Progenitor cell of endocrine pancreas (in vitro differentiated cells): ENCODE data around the gene OTX1. TPM values are rescaled to one million over a fixed set of nuclear protein-coding genes. Genes with fewer than 3 reads are reported as not detected.

Experiments used
- DNase-seq: peaks from one replicate; pipeline ENCODE4 v3.0.0; 2021; ENCODE audit warnings: low spot score; ENCODE audit not compliant: unreplicated experiment
- H3K27ac Mint-ChIP-seq: 2 replicates; pipeline ENCODE4 v1.8.0; 2021; ENCODE audit warnings: mild to moderate bottlenecking, moderate library complexity, mixed read lengths
- H3K27me3 Mint-ChIP-seq: 2 replicates; pipeline ENCODE4 v1.8.0; 2021; ENCODE audit warnings: mixed read lengths
- H3K36me3 Mint-ChIP-seq: 2 replicates; pipeline ENCODE4 v1.8.0; 2022; ENCODE audit warnings: mixed read lengths; ENCODE audit not compliant: insufficient read depth
- H3K4me1 Mint-ChIP-seq: 2 replicates; pipeline ENCODE4 v1.8.0; 2021; ENCODE audit warnings: low read depth, mixed read lengths
- H3K4me3 Mint-ChIP-seq: 2 replicates; pipeline ENCODE4 v1.8.0; 2021; ENCODE audit warnings: low read depth, mild to moderate bottlenecking, moderate library complexity, mixed read lengths
- H3K9me3 Mint-ChIP-seq: 2 replicates; pipeline ENCODE4 v1.8.0; 2021; ENCODE audit warnings: low read depth, mixed read lengths
- total RNA-seq: library from RNA; stranded (reverse); gene quantifications from 2 replicates; pipeline ENCODE4 v1.2.1, GENCODE V29; 2021
- TF ChIP-seq, protein P1 (sequence below): fragments of 200-600 bp; sonication (generic); IDR thresholded peaks from one replicate; pipeline ENCODE4 v1.5.0; 2021; ENCODE audit warnings: antibody characterized with exemption, mild to moderate bottlenecking; ENCODE audit not compliant: unreplicated experiment

Gene OTX1
- total RNA-seq, 1 donor from 2014 or later = 1.0 TPM

DNA sequence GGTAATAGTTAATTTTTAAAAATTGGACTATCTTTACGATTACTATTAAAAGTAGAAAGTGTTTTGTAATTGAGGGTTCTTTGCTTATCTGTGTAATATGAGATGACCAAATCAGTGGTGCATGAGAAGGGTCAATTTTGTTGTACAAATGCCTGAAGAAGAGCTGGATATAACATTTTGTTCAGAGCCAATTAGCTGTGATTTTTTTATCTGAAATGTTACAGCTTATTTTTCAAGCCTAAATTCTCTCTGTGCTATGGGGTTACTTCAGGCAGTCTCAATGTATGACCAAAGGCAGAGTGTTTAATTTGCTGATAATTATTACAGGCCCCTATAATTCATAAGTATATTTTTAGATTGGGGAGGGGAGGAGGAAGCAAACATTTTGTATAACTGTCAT lies 41.8 kb downstream of the OTX1 start:
- no peaks in the 10 kb centered on the region for H3K4me1 Mint-ChIP-seq
- no peaks in the 10 kb centered on the region for H3K27me3 Mint-ChIP-seq
- TF ChIP-seq, protein P1, sequence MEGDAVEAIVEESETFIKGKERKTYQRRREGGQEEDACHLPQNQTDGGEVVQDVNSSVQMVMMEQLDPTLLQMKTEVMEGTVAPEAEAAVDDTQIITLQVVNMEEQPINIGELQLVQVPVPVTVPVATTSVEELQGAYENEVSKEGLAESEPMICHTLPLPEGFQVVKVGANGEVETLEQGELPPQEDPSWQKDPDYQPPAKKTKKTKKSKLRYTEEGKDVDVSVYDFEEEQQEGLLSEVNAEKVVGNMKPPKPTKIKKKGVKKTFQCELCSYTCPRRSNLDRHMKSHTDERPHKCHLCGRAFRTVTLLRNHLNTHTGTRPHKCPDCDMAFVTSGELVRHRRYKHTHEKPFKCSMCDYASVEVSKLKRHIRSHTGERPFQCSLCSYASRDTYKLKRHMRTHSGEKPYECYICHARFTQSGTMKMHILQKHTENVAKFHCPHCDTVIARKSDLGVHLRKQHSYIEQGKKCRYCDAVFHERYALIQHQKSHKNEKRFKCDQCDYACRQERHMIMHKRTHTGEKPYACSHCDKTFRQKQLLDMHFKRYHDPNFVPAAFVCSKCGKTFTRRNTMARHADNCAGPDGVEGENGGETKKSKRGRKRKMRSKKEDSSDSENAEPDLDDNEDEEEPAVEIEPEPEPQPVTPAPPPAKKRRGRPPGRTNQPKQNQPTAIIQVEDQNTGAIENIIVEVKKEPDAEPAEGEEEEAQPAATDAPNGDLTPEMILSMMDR = no peak
- H3K27ac Mint-ChIP-seq = no peak overlapping the region
- H3K9me3 Mint-ChIP-seq = no peaks in the 10 kb centered on the region
- no peak for DNase-seq
- no peaks in the 10 kb centered on the region for H3K36me3 Mint-ChIP-seq
- H3K4me3 Mint-ChIP-seq = no peak overlapping the region

DNA sequence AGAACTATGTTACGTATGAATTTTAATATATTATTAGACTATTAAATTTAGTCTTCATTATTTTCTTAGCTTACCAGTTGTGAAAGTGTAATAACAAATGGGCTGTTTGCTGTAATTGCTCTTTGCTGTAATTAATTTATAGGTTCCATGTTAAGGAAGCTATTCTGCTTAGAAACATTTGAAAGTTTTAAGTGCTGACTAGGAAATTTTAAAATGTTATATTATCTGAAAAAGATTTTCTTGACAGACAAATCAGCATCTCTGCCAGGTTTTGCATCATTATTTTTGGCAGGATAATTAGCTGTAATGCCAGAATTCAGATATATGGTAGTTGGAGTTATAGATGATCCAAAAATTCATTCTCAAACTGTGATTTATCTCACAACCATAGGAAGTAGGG lies 42.2 kb downstream of the OTX1 start:
- Mint-ChIP-seq H3K9me3 (no peaks in the 10 kb centered on the region), H3K4me1 (no peaks in the 10 kb centered on the region), H3K4me3 (no peak overlapping the region), H3K27me3 (no peaks in the 10 kb centered on the region), H3K27ac (no peak overlapping the region), H3K36me3 (no peaks in the 10 kb centered on the region)
- TF ChIP-seq, protein P1 = no peak
- DNase-seq = no peak

DNA sequence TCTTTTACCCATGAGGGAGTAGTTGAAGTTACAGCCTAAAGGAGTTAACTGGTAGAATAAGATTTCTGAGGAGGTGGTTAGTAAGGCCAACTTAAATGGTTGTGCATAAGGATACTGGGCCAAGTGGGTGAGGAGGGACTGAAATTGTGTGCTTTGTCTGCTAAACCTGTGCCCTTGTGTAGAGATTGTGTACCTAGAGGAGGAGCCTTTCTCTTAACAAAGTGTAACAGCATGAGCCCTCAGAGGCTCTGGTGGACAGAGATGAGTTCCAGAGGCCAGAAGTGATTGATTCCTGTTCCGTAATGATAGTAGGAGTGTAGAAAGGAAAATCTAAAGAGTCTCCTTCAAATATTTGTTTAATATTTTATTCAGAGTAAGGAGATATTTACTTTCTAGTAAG lies 42.9 kb downstream of the OTX1 start:
- Mint-ChIP-seq H3K27ac (no peak overlapping the region), H3K4me1 (no peaks in the 10 kb centered on the region), H3K36me3 (no peaks in the 10 kb centered on the region), H3K9me3 (no peaks in the 10 kb centered on the region), H3K4me3 (no peak overlapping the region), H3K27me3 (no peaks in the 10 kb centered on the region)
- no peak for DNase-seq
- TF ChIP-seq, protein P1 = no peak

DNA sequence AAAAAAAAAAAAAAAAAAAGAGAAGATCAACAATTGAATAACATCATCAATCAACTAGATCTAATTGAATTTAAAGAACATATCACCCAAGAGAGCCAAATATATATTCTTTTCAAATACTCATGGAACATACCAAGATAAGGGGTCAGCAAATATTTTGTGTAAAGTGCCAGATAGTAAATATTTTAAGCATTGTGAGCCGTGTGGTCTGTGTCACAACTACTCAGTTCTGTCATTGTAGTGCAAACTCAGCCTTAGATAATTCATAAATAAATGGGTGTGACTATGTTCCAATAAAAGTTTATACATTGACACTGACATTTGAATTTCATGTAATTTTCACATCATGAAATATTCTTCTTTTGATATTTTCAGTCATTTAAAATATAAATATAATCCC lies 45.9 kb downstream of the OTX1 start:
- no peak for DNase-seq
- Mint-ChIP-seq H3K36me3 (no peaks in the 10 kb centered on the region), H3K4me1 (no peaks in the 10 kb centered on the region), H3K9me3 (peaks cover 8% of the 10 kb centered on the region), H3K27ac (no peak overlapping the region), H3K4me3 (no peak overlapping the region), H3K27me3 (no peaks in the 10 kb centered on the region)
- TF ChIP-seq, protein P1 = no peak

DNA sequence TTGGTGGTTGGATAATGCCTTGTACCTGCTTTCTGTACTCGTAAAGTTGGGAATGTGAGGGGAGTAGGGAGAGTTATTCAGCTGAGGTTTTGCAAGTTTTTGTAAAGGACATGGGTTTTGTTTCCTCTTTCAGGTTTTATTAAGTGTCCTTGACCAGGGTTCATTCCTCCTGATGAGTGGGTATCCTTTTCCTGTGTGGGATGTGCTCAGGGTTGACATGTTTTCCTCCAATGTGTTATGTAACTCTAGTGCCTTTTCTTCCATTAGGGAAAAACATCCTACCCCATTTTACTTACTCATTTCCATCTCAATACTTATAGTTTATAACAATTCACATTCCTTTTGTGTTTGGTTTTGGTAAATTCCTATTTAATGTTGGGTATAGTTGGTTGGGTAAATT lies 48.4 kb downstream of the OTX1 start:
- no peaks in the 10 kb centered on the region for H3K27me3 Mint-ChIP-seq
- no peaks in the 10 kb centered on the region for H3K4me1 Mint-ChIP-seq
- TF ChIP-seq, protein P1 = no peak
- no peak overlapping the region for H3K4me3 Mint-ChIP-seq
- DNase-seq = no peak
- peaks cover 25% of the 10 kb centered on the region for H3K9me3 Mint-ChIP-seq
- no peak overlapping the region for H3K27ac Mint-ChIP-seq
- no peaks in the 10 kb centered on the region for H3K36me3 Mint-ChIP-seq
